IMR-90 (cell line): ENCODE measurements around the gene ZNF646. TPM values are rescaled to one million over a fixed set of nuclear protein-coding genes. Genes with fewer than 3 reads are reported as not detected.

Source experiments
- ATAC-seq: fragments of 200-7000 bp; cut with Tn5 transposase; 2 replicates; pipeline ENCODE4 v1.9.1; 2020; ENCODE audit warnings: low read depth, mild to moderate bottlenecking, moderate library complexity
- BruUV-seq: library from RNA; stranded (reverse); fragments of 400-500 nt; replicated peaks from 2 replicates; lab custom pipeline; 2021; lab: Mats Ljungman, UMichigan
- CTCF ChIA-PET: fragments of 300-600 bp; formaldehyde crosslinking; extraction: SDS; loops from one replicate; lab custom pipeline; 2021; ENCODE audit warnings: antibody characterized with exemption; lab: Yijun Ruan, JAX
- POLR2A ChIA-PET: fragments of 300-600 bp; sonication (Branson Sonifier 250); formaldehyde crosslinking; loops from one replicate; lab custom pipeline; 2022; ENCODE audit warnings: antibody characterized with exemption; ENCODE audit not compliant: unreplicated experiment; lab: Charles Lee
- DNase-seq: peaks from one replicate; pipeline ENCODE4 v3.0.0; 2013
- H2AFZ ChIP-seq: replicated peaks from 2 replicates; pipeline ENCODE3; 2013; ENCODE audit warnings: low read length, mild to moderate bottlenecking; ENCODE audit not compliant: poor library complexity
- H2AK5ac ChIP-seq: 2 replicates; pipeline ENCODE4 v1.6.1; 2013; ENCODE audit warnings: low read depth, low read length, inconsistent platforms
- H2AK9ac ChIP-seq: replicated peaks from 2 replicates; pipeline ENCODE3; 2013; ENCODE audit warnings: mild to moderate bottlenecking, low read depth, low read length, moderate library complexity; ENCODE audit not compliant: poor library complexity
- H2BK120ac ChIP-seq: 2 replicates; pipeline ENCODE4 v1.6.1; 2013; ENCODE audit warnings: low read depth, low read length, inconsistent platforms
- H2BK15ac ChIP-seq: 3 replicates; pipeline ENCODE4 v1.6.1; 2013; ENCODE audit warnings: low read depth, low read length, inconsistent platforms
- H2BK20ac ChIP-seq: 2 replicates; pipeline ENCODE4 v1.6.1; 2013; ENCODE audit warnings: low read depth, mild to moderate bottlenecking, inconsistent platforms, low read length, moderate library complexity
- H2BK5ac ChIP-seq: 2 replicates; pipeline ENCODE4 v1.6.1; 2013; ENCODE audit warnings: mild to moderate bottlenecking, low read depth, low read length, inconsistent platforms; ENCODE audit not compliant: poor library complexity, severe bottlenecking
- H3K14ac ChIP-seq: replicated peaks from 2 replicates; pipeline ENCODE4 v1.6.1; 2013; ENCODE audit warnings: low read depth, low read length, inconsistent platforms
- H3K18ac ChIP-seq: 2 replicates; pipeline ENCODE4 v1.6.1; 2013; ENCODE audit warnings: low read depth, low read length, control low read depth
- H3K23ac ChIP-seq: 2 replicates; pipeline ENCODE4 v1.6.1; 2013; ENCODE audit warnings: low read depth, low read length, inconsistent platforms
- H3K27ac ChIP-seq: 2 replicates; pipeline ENCODE4 v1.5.1; 2013; ENCODE audit warnings: mild to moderate bottlenecking, control low read depth, low read length; ENCODE audit not compliant: insufficient read depth
- H3K27me3 ChIP-seq: 2 replicates; pipeline ENCODE4 v1.6.1; 2013; ENCODE audit warnings: low read length; ENCODE audit not compliant: control insufficient read depth, insufficient read depth
- H3K36me3 ChIP-seq: 2 replicates; pipeline ENCODE4 v1.6.1; 2013; ENCODE audit warnings: low read length, mixed read lengths; ENCODE audit not compliant: control insufficient read depth, insufficient read depth
- H3K4ac ChIP-seq: 2 replicates; pipeline ENCODE4 v1.6.1; 2013; ENCODE audit warnings: low read depth, low read length, inconsistent platforms
- H3K4me1 ChIP-seq: 2 replicates; pipeline ENCODE4 v1.6.1; 2013; ENCODE audit warnings: low read length, mixed read lengths; ENCODE audit not compliant: control insufficient read depth, insufficient read depth
- H3K4me2 ChIP-seq: 2 replicates; pipeline ENCODE4 v1.6.1; 2013; ENCODE audit warnings: low read depth, mild to moderate bottlenecking, control low read depth, low read length, moderate library complexity
- H3K4me3 ChIP-seq: 2 replicates; pipeline ENCODE4 v1.5.1; 2013; ENCODE audit warnings: low read depth, mild to moderate bottlenecking, control low read depth, low read length, moderate library complexity; ENCODE audit not compliant: insufficient read depth
- H3K56ac ChIP-seq: 2 replicates; pipeline ENCODE4 v1.6.1; 2013; ENCODE audit warnings: low read length, inconsistent platforms; ENCODE audit not compliant: insufficient read depth; ENCODE audit errors: extremely low read depth
- H3K79me1 ChIP-seq, 2 experiments: 2 replicates each; pipeline ENCODE4 v1.6.1; 2013; ENCODE audit warnings: low read length in 2 of 2, inconsistent platforms in 1 of 2, low read depth in 1 of 2
- H3K9ac ChIP-seq: 2 replicates; pipeline ENCODE4 v1.6.1; 2013; ENCODE audit warnings: low read depth, low read length, control low read depth
- H3K9me1 ChIP-seq: 2 replicates; pipeline ENCODE4 v1.6.1; 2013; ENCODE audit warnings: low read length, inconsistent platforms; ENCODE audit not compliant: insufficient read depth
- H3K9me3 ChIP-seq: 2 replicates; pipeline ENCODE4 v1.6.1; 2013; ENCODE audit warnings: low read length; ENCODE audit not compliant: control insufficient read depth, insufficient read depth
- H4K20me1 ChIP-seq: 2 replicates; pipeline ENCODE4 v1.6.1; 2013; ENCODE audit warnings: low read length, inconsistent platforms; ENCODE audit not compliant: insufficient read depth
- H4K5ac ChIP-seq: 2 replicates; pipeline ENCODE4 v1.6.1; 2013; ENCODE audit warnings: mild to moderate bottlenecking, low read depth, low read length, control low read depth
- H4K8ac ChIP-seq, 2 experiments: 2 replicates each; pipeline ENCODE4 v1.6.1; 2013; ENCODE audit warnings: low read depth in 2 of 2, low read length in 2 of 2, control low read depth in 1 of 2, inconsistent platforms in 1 of 2
- H4K91ac ChIP-seq: 2 replicates; pipeline ENCODE4 v1.6.1; 2013; ENCODE audit warnings: low read depth, low read length, inconsistent platforms; ENCODE audit not compliant: insufficient read depth
- BHLHE40 ChIP-seq: fragments of 150-350 bp; IDR thresholded peaks from 2 replicates; pipeline ENCODE4 v1.6.1; 2016; ENCODE audit warnings: mild to moderate bottlenecking, low read depth, low read length
- CEBPB ChIP-seq: IDR thresholded peaks from 2 replicates; pipeline ENCODE4 v1.6.1; 2012; ENCODE audit warnings: low read depth, low read length, improper control_type of control experiment
- CHD1 ChIP-seq: IDR thresholded peaks from 2 replicates; pipeline ENCODE4 v1.6.1; 2012; ENCODE audit warnings: low read depth, low read length, improper control_type of control experiment
- ELK1 ChIP-seq: fragments of 150-350 bp; IDR thresholded peaks from 2 replicates; pipeline ENCODE4 v1.6.1; 2016; ENCODE audit warnings: low read depth, mild to moderate bottlenecking, low read length, moderate library complexity, borderline replicate concordance
- FOS ChIP-seq: fragments of 150-350 bp; IDR thresholded peaks from 2 replicates; pipeline ENCODE4 v1.6.1; 2016; ENCODE audit warnings: low read depth, low read length
- MAFK ChIP-seq: IDR thresholded peaks from 2 replicates; pipeline ENCODE4 v1.6.1; 2012; ENCODE audit warnings: low read depth, low read length, improper control_type of control experiment
- MAZ ChIP-seq: IDR thresholded peaks from 2 replicates; pipeline ENCODE4 v1.6.1; 2012; ENCODE audit warnings: low read depth, mild to moderate bottlenecking, low read length, improper control_type of control experiment, moderate library complexity, borderline replicate concordance
- MXI1 ChIP-seq: IDR thresholded peaks from 2 replicates; pipeline ENCODE4 v1.6.1; 2012; ENCODE audit warnings: low read depth, mild to moderate bottlenecking, low read length, moderate library complexity, borderline replicate concordance
- NFE2L2 ChIP-seq: fragments of 150-350 bp; IDR thresholded peaks from 2 replicates; pipeline ENCODE4 v1.6.1; 2016; ENCODE audit warnings: low read depth, mild to moderate bottlenecking, low read length
- POLR2A ChIP-seq: IDR thresholded peaks from 2 replicates; pipeline ENCODE4 v1.6.1; 2012; ENCODE audit warnings: mild to moderate bottlenecking, low read depth, low read length
- RAD21 ChIP-seq: IDR thresholded peaks from 2 replicates; pipeline ENCODE4 v1.6.1; 2012; ENCODE audit warnings: low read length, improper control_type of control experiment
- RCOR1 ChIP-seq: IDR thresholded peaks from 2 replicates; pipeline ENCODE4 v1.6.1; 2012; ENCODE audit warnings: mild to moderate bottlenecking, low read length, improper control_type of control experiment; ENCODE audit not compliant: insufficient replicate concordance
- RFX5 ChIP-seq: IDR thresholded peaks from 2 replicates; pipeline ENCODE4 v1.8.0; 2012; ENCODE audit warnings: low read depth, mild to moderate bottlenecking, low read length, moderate library complexity
- SMC3 ChIP-seq: fragments of 150-350 bp; IDR thresholded peaks from 2 replicates; pipeline ENCODE4 v1.6.1; 2016; ENCODE audit warnings: low read depth, mild to moderate bottlenecking, antibody characterized with exemption, low read length, moderate library complexity
- WGBS, 2 experiments: methylation state at CpG; one replicate each; pipeline versions ENCODE4 v1.1.5 to v1.1.7; 2013; ENCODE audit warnings: missing lambda C conversion rate in 2 of 2; ENCODE audit not compliant: insufficient read length in 1 of 2; ENCODE audit errors: extremely low coverage in 2 of 2; 5-methylcytosine and 5-hydroxymethylcytosine counted together
- dilution Hi-C: fragments of 300-500 bp; cut with HindIII; formaldehyde crosslinking; loops from one replicate; pipeline ENCODE4 v1.14.3; 2018; ENCODE audit warnings: low sequenced_read_pairs; ENCODE audit not compliant: unreplicated experiment
- in situ Hi-C: fragments of 300-500 bp; cut with MboI; formaldehyde crosslinking; loops from 3 replicates; pipeline ENCODE4 v1.14.3; 2019; ENCODE audit warnings: low sequenced_read_pairs, inconsistent platforms, mixed read lengths
- intact Hi-C: fragments of 100-400 bp; cut with micrococcal nuclease; formaldehyde crosslinking; loops from 2 replicates; pipeline ENCODE4 v1.10.0; 2022
- polyA plus RNA-seq, 3 experiments: library from polyadenylated mRNA; depleted of rRNA; stranded (reverse); fragments of >200 nt; gene quantifications; 2 replicates each; pipeline ENCODE4 v1.2.3, GENCODE V29; 2012; ENCODE audit warnings: low replicate concordance in 1 of 3
- total RNA-seq: library from RNA; depleted of rRNA; stranded (reverse); fragments of >200 nt; gene quantifications from 2 replicates; pipeline ENCODE4 v1.2.3, GENCODE V29; 2012
- TF ChIP-seq, protein P1 (sequence below): fragments of 150-350 bp; IDR thresholded peaks from 2 replicates; pipeline ENCODE4 v1.6.1; 2017; ENCODE audit warnings: mild to moderate bottlenecking, antibody characterized with exemption, low read length, low read depth

ZNF646 gene
- total and polyA plus RNA-seq, 2 of the 4 experiments (the other 2 are of a cell fraction) = 4.9 to 6.8 TPM

- Histone ChIP-seq H3K4me2 (no peak overlapping the region), H4K91ac (no peak overlapping the region), H3K4me3 (no peak overlapping the region), H2AK9ac (no peak overlapping the region), H3K79me1 (peaks cover 17 to 54% of the 10 kb centered on the region in 2 experiments), H3K4me1 (no peaks in the 10 kb centered on the region; the same call in 1 of the 2 replicates), H2AFZ (no peak overlapping the region), H4K8ac (no peak overlapping the region), H2BK15ac (no peak overlapping the region), H3K9me3 (no peaks in the 10 kb centered on the region), H3K23ac (no peak overlapping the region), H3K27ac (no peak overlapping the region), H3K9me1 (peaks cover 4% of the 10 kb centered on the region), H3K18ac (no peak overlapping the region), H3K56ac (no peak overlapping the region), H4K5ac (no peak overlapping the region), H2AK5ac (no peak overlapping the region), H2BK5ac (no peak overlapping the region), H2BK120ac (no peak overlapping the region), H3K36me3 (peaks cover 62% of the 10 kb centered on the region), H4K20me1 (peaks cover 15% of the 10 kb centered on the region), H3K9ac (no peak overlapping the region), H3K27me3 (no peaks in the 10 kb centered on the region), H3K4ac (no peak overlapping the region), H2BK20ac (no peak overlapping the region), H3K14ac (no peak overlapping the region)
- BruUV-seq = no TSS peak
- dilution Hi-C loops = no loop called here
- in situ Hi-C loops = loop anchor here (10.0 kb wide), 1 partner anchor 101 kb away; the partner anchor contains the start of gene HSD3B7
- intact Hi-C loops = no loop called here
- ChIA-PET CTCF (interaction anchor here (1.2 kb wide), 1 partner anchor 14 kb away, joined by 4 read pairs; no protein-coding TSS in a partner anchor), POLR2A (interaction anchor here (1.0 kb wide), 1 partner anchor 13 kb away, joined by 3 read pairs; the partner anchor contains the start of gene ZNF668)
- no peak for ATAC-seq
- no peak for DNase-seq
- WGBS, 2 experiments = 78% methylated on average over 13 of the region's 18 CpGs; no CpG with 5 or more reads in 1 of the 2 experiments
- no peak for TF ChIP-seq NFE2L2
- TF ChIP-seq RFX5 = no peak
- no peak for TF ChIP-seq CHD1
- TF ChIP-seq FOS = no peak
- TF ChIP-seq, protein P1, sequence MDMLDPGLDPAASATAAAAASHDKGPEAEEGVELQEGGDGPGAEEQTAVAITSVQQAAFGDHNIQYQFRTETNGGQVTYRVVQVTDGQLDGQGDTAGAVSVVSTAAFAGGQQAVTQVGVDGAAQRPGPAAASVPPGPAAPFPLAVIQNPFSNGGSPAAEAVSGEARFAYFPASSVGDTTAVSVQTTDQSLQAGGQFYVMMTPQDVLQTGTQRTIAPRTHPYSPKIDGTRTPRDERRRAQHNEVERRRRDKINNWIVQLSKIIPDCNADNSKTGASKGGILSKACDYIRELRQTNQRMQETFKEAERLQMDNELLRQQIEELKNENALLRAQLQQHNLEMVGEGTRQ = no peak
- TF ChIP-seq CEBPB = no peak
- TF ChIP-seq SMC3 = no peak
- no peak for TF ChIP-seq RCOR1
- no peak for TF ChIP-seq MAZ
- TF ChIP-seq MXI1 = no peak
- no peak for TF ChIP-seq ELK1
- TF ChIP-seq RAD21 = no peak
- no peak for TF ChIP-seq MAFK
- no peak for TF ChIP-seq POLR2A
- TF ChIP-seq BHLHE40 = no peak
Observed at GRCh38 chr16:31085873-31086628, 11.8 kb downstream of the ZNF646 start.
